Measurements from ENCODE around the gene APOBEC3H. TPM values are rescaled to one million over a fixed set of nuclear protein-coding genes. Genes with fewer than 3 reads are reported as not detected.
"Not testable (repeated sequence)": the region's sequence is repeated elsewhere in the genome, so short reads cannot be mapped to it uniquely, and the experiment has no call there.

The APOBEC3H gene
- not detected in 2 replicates for total RNA-seq (2014; rRNA removed; shearing (Covaris generic))

GRCh38 chr22:39097098-39098020 is at the start of gene APOBEC3H:
Gene APOBEC3H (plus strand): TSS chr22:39097244. CDS start chr22:39100279, 3,035 bp downstream.
- no peak for DNase-seq (ENCODE audit: low spot score)

GRCh38 chr22:39049486-39049885 is 47.6 kb upstream of the APOBEC3H start:
- DNase-seq (ENCODE audit: low spot score) = not testable (repeated sequence)

- not testable (repeated sequence) for DNase-seq (ENCODE audit: low spot score)
Observed at GRCh38 chr22:39051844-39052495, 45.1 kb upstream of the APOBEC3H start.

- no peak for DNase-seq (ENCODE audit: low spot score)
Observed at GRCh38 chr22:39055658-39056057, 41.4 kb upstream of the APOBEC3H start.

- DNase-seq (ENCODE audit: low spot score) = not testable (repeated sequence)
Observed at GRCh38 chr22:39061290-39061689, 35.8 kb upstream of the APOBEC3H start.

- DNase-seq (ENCODE audit: low spot score) = not testable (repeated sequence)
Observed at GRCh38 chr22:39061951-39062350, 35.1 kb upstream of the APOBEC3H start.

- not testable (repeated sequence) for DNase-seq (ENCODE audit: low spot score)
Observed at GRCh38 chr22:39063904-39064303, 33.1 kb upstream of the APOBEC3H start.

- not testable (repeated sequence) for DNase-seq (ENCODE audit: low spot score)
Observed at GRCh38 chr22:39066442-39067276, 30.4 kb upstream of the APOBEC3H start.

GRCh38 chr22:39068033-39068785 is 28.8 kb upstream of the APOBEC3H start:
- no peak for DNase-seq (ENCODE audit: low spot score)

GRCh38 chr22:39070186-39070585 is 26.9 kb upstream of the APOBEC3H start:
- DNase-seq (ENCODE audit: low spot score) = no peak

GRCh38 chr22:39072581-39072981 is 24.5 kb upstream of the APOBEC3H start:
- DNase-seq (ENCODE audit: low spot score) = not testable (repeated sequence)

- no peak for DNase-seq (ENCODE audit: low spot score)
Observed at GRCh38 chr22:39073981-39074380, 23.1 kb upstream of the APOBEC3H start.

GRCh38 chr22:39076155-39077025 is 20.7 kb upstream of the APOBEC3H start:
- DNase-seq (ENCODE audit: low spot score) = not testable (repeated sequence)

- DNase-seq (ENCODE audit: low spot score) = not testable (repeated sequence)
Observed at GRCh38 chr22:39077026-39077840, 19.8 kb upstream of the APOBEC3H start, which contains the start of gene APOBEC3G. Gene APOBEC3G (plus strand): TSS chr22:39077275. CDS start chr22:39077362, 87 bp downstream.

- DNase-seq (ENCODE audit: low spot score) = not testable (repeated sequence)
Observed at GRCh38 chr22:39077912-39078311, 19.1 kb upstream of the APOBEC3H start.

GRCh38 chr22:39078329-39078728 is 18.7 kb upstream of the APOBEC3H start:
- DNase-seq (ENCODE audit: low spot score) = no peak

GRCh38 chr22:39079054-39079637 is 17.9 kb upstream of the APOBEC3H start:
- DNase-seq (ENCODE audit: low spot score) = not testable (repeated sequence)

GRCh38 chr22:39080052-39080762 is 16.8 kb upstream of the APOBEC3H start:
- DNase-seq (ENCODE audit: low spot score) = no peak

All from HT-29 (cell line).